ENCODE data around the gene SYNRG. TPM values are rescaled to one million over a fixed set of nuclear protein-coding genes. Genes with fewer than 3 reads are reported as not detected.

SYNRG gene
- total RNA-seq, 4 donors from 2014 or later, result 30.2 to 151 (median 56.7) TPM

DNA sequence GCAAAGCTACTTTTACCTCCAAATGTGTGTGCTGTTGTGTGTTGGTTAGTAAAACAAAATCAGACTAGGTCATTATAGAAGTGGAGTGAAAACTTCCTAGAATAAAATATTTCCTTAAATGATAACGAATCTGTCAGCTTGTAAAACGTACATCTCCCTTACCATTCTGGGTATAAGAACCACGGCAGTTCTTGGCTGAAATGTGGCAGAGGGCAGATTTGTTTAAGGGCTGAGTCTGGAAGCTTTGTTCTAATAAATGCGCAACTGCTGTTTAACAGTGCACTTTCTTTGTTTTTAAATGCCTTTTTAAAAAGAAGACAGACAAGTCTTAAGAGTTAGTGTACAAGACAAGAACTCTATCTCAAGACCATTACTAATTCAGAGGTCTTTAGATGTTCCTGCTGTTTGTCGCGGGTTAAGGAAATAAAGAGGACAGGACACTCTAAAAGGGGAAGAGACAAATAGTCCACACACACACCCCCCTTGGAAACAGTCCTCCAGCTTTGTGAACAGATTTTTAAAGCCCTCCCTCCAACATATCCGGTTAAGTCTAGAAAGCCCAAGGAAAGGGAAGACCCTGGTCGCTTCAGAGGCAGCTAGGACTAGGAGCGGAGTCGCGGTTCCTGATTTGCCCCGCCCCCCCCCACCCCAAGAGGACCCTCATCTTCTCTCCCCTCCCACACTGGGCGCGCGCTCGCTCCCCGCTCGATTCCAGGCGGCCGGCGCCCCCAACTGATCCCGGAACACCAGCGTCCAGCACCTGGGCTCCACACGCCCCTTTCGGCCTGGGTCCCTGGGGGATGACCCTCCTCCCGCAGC lies 658 bp downstream of the SYNRG start:
- H3K4me3 ChIP-seq, result peak overlapping the region; percentile 88 to 100 (median 98)
- TF ChIP-seq POLR2AphosphoS5 (IDR thresholded peaks at IDR 0.05), result no peak
- no peak for TF ChIP-seq CTCF (IDR thresholded peaks at IDR 0.05)
- TF ChIP-seq EP300 (IDR thresholded peaks at IDR 0.05; ENCODE audit: low read depth), result no peak
- TF ChIP-seq POLR2A (IDR thresholded peaks at IDR 0.05), result no peak
- peaks cover 0 to 7% (median 3%) of the 10 kb centered on the region in 4 donors for H3K36me3 ChIP-seq
- in situ Hi-C loops (cut with MboI; ENCODE audit: low pct_ligation_motif_present in 1 of 4, low pct_unique_long_range_greater_than_20kb in 1 of 4, low sequenced_read_pairs in 3 of 4) (no loop called here), intact Hi-C loops (cut with DNase I; ENCODE audit: low total_unique reads) (no loop called here)
- DNase-seq, result no peak
- 0 to 1% methylated on average over 8 to 20 of the region's 26 CpGs for WGBS, 2 donors (ENCODE audit: low coverage in 1 of 2)
- no peaks in the 10 kb centered on the region for H3K9me3 ChIP-seq
- H3K4me1 ChIP-seq, result peaks cover 0 to 33% (median 16%) of the 10 kb centered on the region in 4 donors
- H3K27me3 ChIP-seq, result no peaks in the 10 kb centered on the region
- H3K27ac ChIP-seq, result peak overlapping the region; percentile 94 to 98 (median 96)

GRCh38 chr17:37607637-37608331 lies 1.4 kb downstream of the SYNRG start:
- intact Hi-C loops (cut with DNase I; ENCODE audit: low total_unique reads) (no loop called here), in situ Hi-C loops (cut with MboI; ENCODE audit: low pct_ligation_motif_present in 1 of 4, low pct_unique_long_range_greater_than_20kb in 1 of 4, low sequenced_read_pairs in 3 of 4) (no loop called here)
- Histone ChIP-seq H3K4me1 (peaks cover 0 to 33% (median 16%) of the 10 kb centered on the region in 4 donors), H3K27me3 (no peaks in the 10 kb centered on the region), H3K27ac (peak overlapping the region; percentile 94 to 98 (median 96)), H3K9me3 (no peaks in the 10 kb centered on the region), H3K36me3 (no peaks in the 10 kb centered on the region), H3K4me3 (peak overlapping the region in 3 of 4 donors; percentile 88 to 100 (median 95))
- TF ChIP-seq EP300 (IDR thresholded peaks at IDR 0.05; ENCODE audit: low read depth) (no peak), CTCF (IDR thresholded peaks at IDR 0.05) (no peak), POLR2A (IDR thresholded peaks at IDR 0.05) (no peak), POLR2AphosphoS5 (IDR thresholded peaks at IDR 0.05) (no peak)
- DNase-seq, result peak; percentile 32
- WGBS, 2 donors (ENCODE audit: low coverage in 1 of 2), result 7 to 59% methylated on average over 6 to 26 of the region's 26 CpGs

- Histone ChIP-seq H3K27ac (peak overlapping the region in 2 of 4 donors; percentile 4 to 33), H3K4me1 (peaks cover 0 to 33% (median 16%) of the 10 kb centered on the region in 4 donors), H3K36me3 (no peaks in the 10 kb centered on the region), H3K9me3 (no peaks in the 10 kb centered on the region), H3K27me3 (no peaks in the 10 kb centered on the region), H3K4me3 (no peak overlapping the region)
- in situ Hi-C loops (cut with MboI; ENCODE audit: low pct_ligation_motif_present in 1 of 4, low pct_unique_long_range_greater_than_20kb in 1 of 4, low sequenced_read_pairs in 3 of 4) (no loop called here), intact Hi-C loops (cut with DNase I; ENCODE audit: low total_unique reads) (no loop called here)
- peak; percentile 26 for DNase-seq
- WGBS, 2 donors (ENCODE audit: low coverage in 1 of 2), result 53 to 76% methylated on average over 6 to 7 of the region's 7 CpGs
- peak; percentile 23 for TF ChIP-seq POLR2A (IDR thresholded peaks at IDR 0.05)
- no peak for TF ChIP-seq EP300 (IDR thresholded peaks at IDR 0.05; ENCODE audit: low read depth)
Measured at GRCh38 chr17:37605813-37606505, 3.3 kb downstream of the SYNRG start.

DNA sequence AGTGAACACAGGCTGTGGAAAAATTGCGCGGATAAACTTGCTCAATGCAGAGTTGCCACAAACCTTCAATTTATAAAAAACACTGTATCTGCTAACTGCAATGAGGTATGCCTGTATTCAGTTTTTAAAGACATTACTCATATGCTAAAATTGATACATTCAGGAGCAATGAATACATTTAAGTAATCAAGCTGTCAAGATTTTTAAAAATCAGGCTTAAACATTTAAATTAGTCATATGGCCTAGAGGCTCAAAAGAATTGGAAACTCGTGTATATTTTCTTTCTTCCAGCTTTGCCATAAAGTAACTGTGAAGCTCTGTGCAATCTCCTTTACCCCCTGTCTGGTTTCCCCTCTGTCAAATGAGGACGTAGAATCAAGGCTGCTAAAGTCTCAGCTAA lies 4.1 kb downstream of the SYNRG start:
- TF ChIP-seq EP300 (IDR thresholded peaks at IDR 0.05; ENCODE audit: low read depth) (no peak), CTCF (IDR thresholded peaks at IDR 0.05) (no peak), POLR2AphosphoS5 (IDR thresholded peaks at IDR 0.05) (no peak), POLR2A (IDR thresholded peaks at IDR 0.05) (no peak)
- no peak for DNase-seq
- in situ Hi-C loops (cut with MboI; ENCODE audit: low pct_ligation_motif_present in 1 of 4, low pct_unique_long_range_greater_than_20kb in 1 of 4, low sequenced_read_pairs in 3 of 4) (no loop called here), intact Hi-C loops (cut with DNase I; ENCODE audit: low total_unique reads) (no loop called here)
- 79 to 93% methylated on average over 4 of the region's 4 CpGs for WGBS, 2 donors (ENCODE audit: low coverage in 1 of 2)
- peaks cover 0 to 33% (median 16%) of the 10 kb centered on the region in 4 donors for H3K4me1 ChIP-seq
- H3K4me3 ChIP-seq, result no peak overlapping the region
- H3K9me3 ChIP-seq, result no peaks in the 10 kb centered on the region
- H3K27me3 ChIP-seq, result no peaks in the 10 kb centered on the region
- H3K27ac ChIP-seq, result no peak overlapping the region
- no peaks in the 10 kb centered on the region for H3K36me3 ChIP-seq
